GM18498 (cell line): Measurements from ENCODE around the gene PLCB1.
"Not testable (repeated sequence)": the region's sequence is repeated elsewhere in the genome, so short reads cannot be mapped to it uniquely, and the experiment has no call there.

ENCODE experiments used
- ATAC-seq: cut with Tn5 transposase; IDR thresholded peaks from one replicate; pipeline ENCODE4 v1.9.1; 2021; ENCODE audit warnings: mild to moderate bottlenecking, moderate library complexity; ENCODE audit not compliant: unreplicated experiment

PLCB1 gene

GRCh38 chr20:8635837-8636236, 503.8 kb downstream of the PLCB1 start:
- ATAC-seq, result no peak

GRCh38 chr20:8639112-8639778, 507.2 kb downstream of the PLCB1 start:
- no peak for ATAC-seq

GRCh38 chr20:8640461-8640860, 508.4 kb downstream of the PLCB1 start:
- ATAC-seq, result no peak

GRCh38 chr20:8642247-8642646, 510.2 kb downstream of the PLCB1 start:
- ATAC-seq, result no peak

- ATAC-seq, result not testable (repeated sequence)
These were observed 512.4 kb downstream of the PLCB1 start for GRCh38 chr20:8644468-8644867.

GRCh38 chr20:8645326-8645725, 513.3 kb downstream of the PLCB1 start:
- no peak for ATAC-seq

- no peak for ATAC-seq
These were observed 514.0 kb downstream of the PLCB1 start for GRCh38 chr20:8646033-8646441.

- ATAC-seq, result no peak
These were observed 514.6 kb downstream of the PLCB1 start for GRCh38 chr20:8646716-8647115.

- ATAC-seq, result no peak
These were observed 515.9 kb downstream of the PLCB1 start for GRCh38 chr20:8647961-8648441.

GRCh38 chr20:8648466-8648865, 516.4 kb downstream of the PLCB1 start:
- ATAC-seq, result no peak

GRCh38 chr20:8652396-8652795, 520.3 kb downstream of the PLCB1 start:
- no peak for ATAC-seq

- no peak for ATAC-seq
These were observed 522.4 kb downstream of the PLCB1 start for GRCh38 chr20:8654486-8654885.

GRCh38 chr20:8656335-8656734, 524.3 kb downstream of the PLCB1 start:
- no peak for ATAC-seq

GRCh38 chr20:8657664-8658063, 525.6 kb downstream of the PLCB1 start:
- ATAC-seq, result no peak

GRCh38 chr20:8658103-8658502, 526.0 kb downstream of the PLCB1 start:
- no peak for ATAC-seq

- ATAC-seq, result no peak
These were observed 529.3 kb downstream of the PLCB1 start for GRCh38 chr20:8661229-8661952.

GRCh38 chr20:8662433-8662954, 530.4 kb downstream of the PLCB1 start:
- no peak for ATAC-seq

- ATAC-seq, result no peak
These were observed 531.4 kb downstream of the PLCB1 start for GRCh38 chr20:8663424-8663823.

GRCh38 chr20:8664778-8665177, 532.7 kb downstream of the PLCB1 start:
- ATAC-seq, result no peak

- ATAC-seq, result no peak
These were observed 535.2 kb downstream of the PLCB1 start for GRCh38 chr20:8667306-8667705.

GRCh38 chr20:8670207-8670892, 538.3 kb downstream of the PLCB1 start:
- ATAC-seq, result no peak

GRCh38 chr20:8670893-8671215, 538.8 kb downstream of the PLCB1 start:
- ATAC-seq, result no peak
